Liver (tissue), 9 donors: ENCODE data around the gene SIGLECL1. TPM values are rescaled to one million over a fixed set of nuclear protein-coding genes. Genes with fewer than 3 reads are reported as not detected.

Experiments used
- DNase-seq: peaks from one replicate; pipeline ENCODE4 v3.0.0-alpha.2; 2017; ENCODE audit warnings: low spot score
- H3K27ac ChIP-seq, 2 donors: one replicate each; pipeline ENCODE4 v1.7.0; 2013; ENCODE audit warnings: inconsistent platforms in 2 of 2, low read length in 2 of 2, control low read depth in 1 of 2, low read depth in 1 of 2, mild to moderate bottlenecking in 1 of 2
- H3K27me3 ChIP-seq, 4 donors: one replicate each; pipeline versions ENCODE4 v1.6.1 to v1.7.0; 2013; ENCODE audit warnings: low read length in 3 of 4, inconsistent platforms in 1 of 4, mild to moderate bottlenecking in 1 of 4, moderate library complexity in 1 of 4; ENCODE audit not compliant: control insufficient read depth in 4 of 4, insufficient read depth in 4 of 4
- H3K36me3 ChIP-seq, 4 donors: one replicate each; pipeline versions ENCODE4 v1.6.1 to v1.7.0; 2013; ENCODE audit warnings: low read length in 3 of 4, mild to moderate bottlenecking in 3 of 4, low read depth in 1 of 4, moderate library complexity in 1 of 4; ENCODE audit not compliant: control insufficient read depth in 4 of 4, insufficient read depth in 3 of 4
- H3K4me1 ChIP-seq, 4 donors: one replicate each; pipeline versions ENCODE4 v1.6.1 to v1.7.0; 2013; ENCODE audit warnings: low read length in 3 of 4, mild to moderate bottlenecking in 3 of 4, moderate library complexity in 1 of 4; ENCODE audit not compliant: control insufficient read depth in 4 of 4, insufficient read depth in 4 of 4
- H3K4me3 ChIP-seq, 3 donors: one replicate each; pipeline versions ENCODE4 v1.6.1 to v1.7.0; 2013; ENCODE audit warnings: low read length in 3 of 3, control low read depth in 1 of 3, low read depth in 1 of 3, mild to moderate bottlenecking in 1 of 3
- H3K9ac ChIP-seq, 2 donors: one replicate each; pipeline ENCODE4 v1.7.0; 2013; ENCODE audit warnings: low read length in 2 of 2, mild to moderate bottlenecking in 2 of 2, moderate library complexity in 2 of 2, control low read depth in 1 of 2, low read depth in 1 of 2
- H3K9me3 ChIP-seq, 4 donors: one replicate each; pipeline versions ENCODE4 v1.6.1 to v1.7.0; 2013; ENCODE audit warnings: low read length in 3 of 4; ENCODE audit not compliant: control insufficient read depth in 4 of 4
- ATF3 ChIP-seq: IDR thresholded peaks from 2 replicates; pipeline ENCODE4 v1.6.1; 2016; ENCODE audit warnings: antibody characterized with exemption
- CTCF ChIP-seq: fragments of 150-350 bp; IDR thresholded peaks from 2 replicates; pipeline ENCODE4 v1.5.1; 2017; ENCODE audit warnings: improper control_type of control experiment, low read depth, low read length; ENCODE audit not compliant: missing input control
- EGR1 ChIP-seq, 2 donors: IDR thresholded peaks; 2 replicates each; pipeline ENCODE4 v1.6.1; 2016 to 2018; ENCODE audit warnings: antibody characterized with exemption in 2 of 2, low read depth in 2 of 2
- FOXA1 ChIP-seq: IDR thresholded peaks from 2 replicates; pipeline ENCODE4 v1.6.1; 2016; ENCODE audit warnings: antibody characterized with exemption
- FOXA2 ChIP-seq: IDR thresholded peaks from 2 replicates; pipeline ENCODE4 v1.6.1; 2016; ENCODE audit warnings: antibody characterized with exemption
- GABPA ChIP-seq, 2 donors: IDR thresholded peaks in 1 of 2; conservative IDR thresholded peaks in 1 of 2; 2 replicates each; pipeline ENCODE4 v1.6.1; 2016; ENCODE audit warnings: antibody characterized with exemption in 2 of 2, mild to moderate bottlenecking in 1 of 2, moderate library complexity in 1 of 2
- HNF4A ChIP-seq, 2 donors: conservative IDR thresholded peaks; 2 replicates each; pipeline ENCODE4 v1.6.1; 2016; ENCODE audit warnings: antibody characterized with exemption in 2 of 2, mild to moderate bottlenecking in 2 of 2
- HNF4G ChIP-seq: IDR thresholded peaks from 2 replicates; pipeline ENCODE4 v1.6.1; 2016; ENCODE audit warnings: antibody characterized with exemption
- JUND ChIP-seq, 2 donors: IDR thresholded peaks; 2 replicates each; pipeline ENCODE4 v1.6.1; 2016; ENCODE audit warnings: antibody characterized with exemption in 2 of 2
- MAX ChIP-seq: IDR thresholded peaks from 2 replicates; pipeline ENCODE4 v1.6.1; 2016; ENCODE audit warnings: antibody characterized with exemption
- NR2F2 ChIP-seq: IDR thresholded peaks from 2 replicates; pipeline ENCODE4 v1.6.1; 2016; ENCODE audit warnings: antibody characterized with exemption
- RAD21 ChIP-seq, 2 donors: IDR thresholded peaks; 2 replicates each; pipeline ENCODE4 v1.6.1; 2016; ENCODE audit warnings: antibody characterized with exemption in 2 of 2, mild to moderate bottlenecking in 2 of 2
- REST ChIP-seq: IDR thresholded peaks from 2 replicates; pipeline ENCODE4 v1.6.1; 2016; ENCODE audit warnings: antibody characterized with exemption, mild to moderate bottlenecking
- RXRA ChIP-seq, 2 donors: IDR thresholded peaks; 2 replicates each; pipeline ENCODE4 v1.6.1; 2017 to 2018; ENCODE audit warnings: antibody characterized with exemption in 2 of 2, mild to moderate bottlenecking in 1 of 2
- SP1 ChIP-seq: IDR thresholded peaks from 2 replicates; pipeline ENCODE4 v1.6.1; 2018; ENCODE audit warnings: antibody characterized with exemption, mild to moderate bottlenecking
- TAF1 ChIP-seq: conservative IDR thresholded peaks from 2 replicates; pipeline ENCODE4 v1.6.1; 2016; ENCODE audit warnings: antibody characterized with exemption, mild to moderate bottlenecking
- YY1 ChIP-seq: IDR thresholded peaks from 2 replicates; pipeline ENCODE4 v1.6.1; 2016; ENCODE audit warnings: antibody characterized with exemption, mild to moderate bottlenecking
- ZBTB33 ChIP-seq: IDR thresholded peaks from 2 replicates; pipeline ENCODE4 v1.6.1; 2016; ENCODE audit warnings: antibody characterized with exemption
- WGBS: extraction: QIAGEN DNeasy Blood & Tissue Kit; methylation state at CpG from one replicate; pipeline ENCODE4 v1.1.7; 2013; 5-methylcytosine and 5-hydroxymethylcytosine counted together
- polyA plus RNA-seq, 2 donors: library from polyadenylated mRNA; stranded (reverse) in 1 of 2; unstranded in 1 of 2; fragments of 200-250 nt in 1 of 2; fragments of >200 nt in 1 of 2; fragmentation: Nextera tagmentation in 1 of 2; extraction: Ambion mirVana in 1 of 2; gene quantifications; one replicate each; pipeline versions ENCODE4 v1.2.1 to v1.2.3, GENCODE V29; 2013 to 2015
- total RNA-seq, 2 donors: library from RNA; depleted of rRNA; stranded (reverse); fragments of >200 nt; gene quantifications; one replicate each; pipeline ENCODE4 v1.2.3, GENCODE V29; 2014
- donor health status: healthy.
- donor health status: healthy.
- donor health status: healthy.
- donor health status: healthy.
- donor health status: healthy.

SIGLECL1 gene
- total and polyA plus RNA-seq, 4 donors = 0.05 TPM; not detected in 3

GRCh38 chr19:51294211-51294976, 43.5 kb downstream of the SIGLECL1 start:
- 68% methylated on average over 23 of the region's 23 CpGs for WGBS
- no peak overlapping the region for H3K27ac ChIP-seq

More at GRCh38 chr19:51294211-51294976, 43.5 kb downstream of the SIGLECL1 start:
- H3K36me3 ChIP-seq = no peaks in the 10 kb centered on the region
- no peak overlapping the region for H3K4me3 ChIP-seq
- H3K4me1 ChIP-seq = no peaks in the 10 kb centered on the region
- TF ChIP-seq RXRA (IDR thresholded peaks at IDR 0.05) (no peak), GABPA (IDR thresholded peaks at IDR 0.05 in 1 of 2, conservative IDR thresholded peaks at IDR 0.05 in 1 of 2) (no peak), REST (no peak), TAF1 (no peak), FOXA2 (no peak), CTCF (no peak), JUND (IDR thresholded peaks at IDR 0.05) (no peak), EGR1 (IDR thresholded peaks at IDR 0.05; ENCODE audit: low read depth in 2 of 2) (no peak), SP1 (no peak), NR2F2 (no peak), MAX (no peak), HNF4G (no peak), ATF3 (no peak), ZBTB33 (no peak), YY1 (no peak), FOXA1 (no peak), HNF4A (conservative IDR thresholded peaks at IDR 0.05) (no peak), RAD21 (IDR thresholded peaks at IDR 0.05) (no peak)
- no peaks in the 10 kb centered on the region for H3K9me3 ChIP-seq
- no peak for DNase-seq
- no peak overlapping the region for H3K9ac ChIP-seq
- H3K27me3 ChIP-seq = peaks cover 0 to 4% (median 2%) of the 10 kb centered on the region in 4 donors
